ENCODE data around the gene KCNJ5. TPM values are rescaled to one million over a fixed set of nuclear protein-coding genes. Genes with fewer than 3 reads are reported as not detected.

KCNJ5 gene
- polyA plus RNA-seq, 1 donor: 3.6 TPM

- peak; percentile 79 for DNase-seq
These were observed 65.4 kb downstream of the KCNJ5 start for GRCh38 chr11:128956401-128957201.

- no peak for DNase-seq
These were observed 66.0 kb downstream of the KCNJ5 start for GRCh38 chr11:128957202-128957482.

- no peak for DNase-seq
These were observed 70.5 kb downstream of the KCNJ5 start for GRCh38 chr11:128961645-128962044.

GRCh38 chr11:128962896-128963295, 71.7 kb downstream of the KCNJ5 start:
- DNase-seq: no peak

GRCh38 chr11:128963744-128964325, 72.7 kb downstream of the KCNJ5 start:
- DNase-seq: no peak

- no peak for DNase-seq
These were observed 73.3 kb downstream of the KCNJ5 start for GRCh38 chr11:128964463-128964930.

GRCh38 chr11:128965485-128965884, 74.3 kb downstream of the KCNJ5 start:
- DNase-seq: no peak

GRCh38 chr11:128967578-128967977, 76.4 kb downstream of the KCNJ5 start:
- no peak for DNase-seq

- no peak for DNase-seq
These were observed 77.8 kb downstream of the KCNJ5 start for GRCh38 chr11:128968916-128969315.

Other genes with a start within 250 kb of the KCNJ5 start
- 27.4 TPM for gene FLI1, start 197.3 kb upstream of the KCNJ5 start, polyA plus RNA-seq (ENCODE audit: insufficient read length)
- 76.0 TPM for gene KCNJ1, start 24.1 kb upstream of the KCNJ5 start, polyA plus RNA-seq (ENCODE audit: insufficient read length)
- gene TP53AIP1, start 51.5 kb downstream of the KCNJ5 start, polyA plus RNA-seq (ENCODE audit: insufficient read length): 1.1 TPM

Data from left kidney (tissue), 2 donors.